HL-60 (cell line): ENCODE data around the gene RALGAPB.

Source experiments
- DNase-seq, 2 experiments: peaks; one replicate each; pipeline ENCODE4 v3.0.0-alpha.2; 2010 to 2020; ENCODE audit warnings: low read depth in 1 of 2, low spot score in 1 of 2
- H3K27ac ChIP-seq: fragments of 250-450 bp; sonication (Bioruptor Pico); replicated peaks from 2 replicates; pipeline ENCODE4 v1.5.1; 2020; ENCODE audit warnings: mild to moderate bottlenecking, moderate library complexity
- H3K27me3 ChIP-seq: fragments of 250-450 bp; sonication (Bioruptor Pico); 2 replicates; pipeline ENCODE4 v1.5.1; 2021; ENCODE audit warnings: mild to moderate bottlenecking, moderate library complexity; ENCODE audit not compliant: insufficient read depth, poor library complexity, severe bottlenecking
- H3K4me3 ChIP-seq: replicated peaks from 2 replicates; pipeline ENCODE4 v1.5.1; 2011; ENCODE audit warnings: mild to moderate bottlenecking, control low read depth, low read length; ENCODE audit not compliant: insufficient read depth
- CTCF ChIP-seq: IDR thresholded peaks from one replicate; pipeline ENCODE4 v1.5.1; 2011; ENCODE audit warnings: low read length, control low read depth, inconsistent platforms; ENCODE audit not compliant: insufficient read depth
- GABPA ChIP-seq: IDR thresholded peaks from 2 replicates; pipeline ENCODE4 v1.6.1; 2012; ENCODE audit warnings: low read depth
- POLR2AphosphoS5 ChIP-seq: IDR thresholded peaks from 2 replicates; pipeline ENCODE4 v1.6.1; 2012; ENCODE audit warnings: low read depth
- REST ChIP-seq: IDR thresholded peaks from 2 replicates; pipeline ENCODE4 v1.6.1; 2012; ENCODE audit warnings: low read depth; ENCODE audit not compliant: insufficient replicate concordance
- SPI1 ChIP-seq: IDR thresholded peaks from 2 replicates; pipeline ENCODE4 v1.6.1; 2012; ENCODE audit warnings: low read depth, mild to moderate bottlenecking, borderline replicate concordance

Gene RALGAPB

DNA sequence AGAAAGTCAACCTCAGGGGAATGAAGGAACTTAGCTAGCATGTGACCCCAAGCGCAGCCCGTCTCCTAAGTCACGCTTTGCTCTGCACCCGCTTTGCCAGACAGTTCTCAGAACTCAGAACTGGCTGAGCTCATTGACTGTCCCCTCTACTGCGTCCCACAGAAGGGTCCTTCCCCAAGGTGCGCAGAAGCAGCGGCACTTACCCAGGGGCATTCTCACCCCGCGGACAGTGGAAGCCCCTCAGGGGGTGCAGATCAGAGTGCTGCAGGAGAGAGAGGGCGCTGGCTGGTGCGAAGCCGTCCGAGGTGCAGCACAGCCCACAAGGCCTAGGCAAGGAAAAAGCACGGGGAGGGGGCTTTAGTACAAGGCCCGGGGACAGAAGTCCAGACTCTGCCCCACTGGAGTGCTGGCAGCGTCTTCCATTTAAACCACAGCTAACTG, 38.3 kb upstream of the RALGAPB start:
- H3K4me3 ChIP-seq = peak overlapping the region; percentile 87
- H3K27ac ChIP-seq = peak overlapping the region; percentile 95
- no peaks in the 10 kb centered on the region for H3K27me3 ChIP-seq
- no peak for TF ChIP-seq SPI1
- no peak for TF ChIP-seq POLR2AphosphoS5
- no peak for TF ChIP-seq GABPA
- no peak for TF ChIP-seq REST
- no peak for TF ChIP-seq CTCF
- DNase-seq = peak; percentile 30 to 58

- no peaks in the 10 kb centered on the region for H3K27me3 ChIP-seq
- peak within 1 kb of the TSS; percentile 95 for H3K27ac ChIP-seq
- TF ChIP-seq REST (peak; percentile 87), SPI1 (no peak), GABPA (peak; percentile 84), CTCF (peak; percentile 100), POLR2AphosphoS5 (peak; percentile 99)
- DNase-seq = peak; percentile 92 to 99
- peak within 1 kb of the TSS; percentile 87 for H3K4me3 ChIP-seq
These were observed 37.7 kb upstream of the RALGAPB start, which contains the start of gene SNHG17 for GRCh38 chr20:38434770-38435554. SNHG17 (minus strand) TSS chr20:38435328.

DNA sequence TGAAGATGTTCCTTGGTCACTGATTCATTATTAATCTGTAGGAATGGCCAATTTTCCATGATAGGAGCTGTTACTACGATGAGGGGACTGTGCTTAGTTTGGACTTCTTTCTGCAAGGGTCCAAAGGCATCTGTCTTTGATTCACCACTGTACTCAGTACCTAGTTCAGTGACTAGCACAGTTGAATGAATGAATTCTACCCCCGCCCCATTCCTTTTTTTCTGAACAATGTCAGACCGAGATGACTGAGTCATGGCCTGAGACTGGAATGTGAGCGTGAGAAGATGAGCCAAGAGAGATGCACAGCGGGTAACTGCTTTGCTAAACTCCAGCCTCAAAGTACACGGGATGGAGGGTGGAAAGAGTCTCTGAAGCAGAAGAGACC, 37.1 kb upstream of the RALGAPB start:
- Histone ChIP-seq H3K27me3 (no peaks in the 10 kb centered on the region), H3K4me3 (no peak overlapping the region), H3K27ac (no peak overlapping the region)
- no peak for DNase-seq
- TF ChIP-seq SPI1 (no peak), GABPA (no peak), REST (no peak)
